NCI-H146 treated with DMSO at 0.1 percent for 48 hours (cell line): ENCODE data around the gene LRRC8E.
"Not testable (repeated sequence)": the region's sequence is repeated elsewhere in the genome, so short reads cannot be mapped to it uniquely, and the experiment has no call there.

ENCODE experiments used
- DNase-seq: peaks from one replicate; lab custom pipeline; 2025; ENCODE audit not compliant: unreplicated experiment; lab: John Stamatoyannopoulos, UW

LRRC8E gene

GRCh38 chr19:7883796-7884570 lies 4.3 kb upstream of the LRRC8E start:
- no peak for DNase-seq

- DNase-seq: no peak
Observed at GRCh38 chr19:7885818-7886217, 2.5 kb upstream of the LRRC8E start.

- DNase-seq: no peak
Observed at GRCh38 chr19:7887408-7888144, 734 bp upstream of the LRRC8E start.

GRCh38 chr19:7888826-7889217 lies 512 bp downstream of the LRRC8E start:
- DNase-seq: no peak

- DNase-seq: not testable (repeated sequence)
Observed at GRCh38 chr19:7893362-7894101, 5.2 kb downstream of the LRRC8E start.

- no peak for DNase-seq
Observed at GRCh38 chr19:7894612-7895309, 6.5 kb downstream of the LRRC8E start.

- no peak for DNase-seq
Observed at GRCh38 chr19:7895565-7895964, 7.3 kb downstream of the LRRC8E start.

- no peak for DNase-seq
Observed at GRCh38 chr19:7897292-7897691, 9.0 kb downstream of the LRRC8E start.

GRCh38 chr19:7898967-7899366 lies 10.7 kb downstream of the LRRC8E start:
- DNase-seq: no peak

- DNase-seq: no peak
Observed at GRCh38 chr19:7899751-7900378, 11.6 kb downstream of the LRRC8E start.

- DNase-seq: no peak
Observed at GRCh38 chr19:7900401-7900870, 12.1 kb downstream of the LRRC8E start.

- no peak for DNase-seq
Observed at GRCh38 chr19:7900931-7901330, 12.6 kb downstream of the LRRC8E start.

- DNase-seq: no peak
Observed at GRCh38 chr19:7901337-7901736, 13.0 kb downstream of the LRRC8E start.

GRCh38 chr19:7902796-7903243 lies 14.5 kb downstream of the LRRC8E start:
- no peak for DNase-seq

GRCh38 chr19:7903244-7904073 lies 15.1 kb downstream of the LRRC8E start, which contains the start of gene MAP2K7:
Gene MAP2K7, plus strand, starts transcription at chr19:7903877. Its CDS starts 68 bp downstream, at chr19:7903945.
- DNase-seq: peak; percentile 91

GRCh38 chr19:7904074-7905020 lies 16.0 kb downstream of the LRRC8E start:
- no peak for DNase-seq

- DNase-seq: no peak
Observed at GRCh38 chr19:7905268-7905667, 17.0 kb downstream of the LRRC8E start.

GRCh38 chr19:7905859-7906258 lies 17.5 kb downstream of the LRRC8E start:
- DNase-seq: no peak
